NCI-H2196 (cell line): ENCODE results near the gene TSEN2.
"Not testable (repeated sequence)": the region's sequence is repeated elsewhere in the genome, so short reads cannot be mapped to it uniquely, and the experiment has no call there.

ENCODE experiments used
- DNase-seq: peaks from one replicate; lab custom pipeline; 2025; ENCODE audit not compliant: unreplicated experiment; lab: John Stamatoyannopoulos, UW

The TSEN2 gene

DNA sequence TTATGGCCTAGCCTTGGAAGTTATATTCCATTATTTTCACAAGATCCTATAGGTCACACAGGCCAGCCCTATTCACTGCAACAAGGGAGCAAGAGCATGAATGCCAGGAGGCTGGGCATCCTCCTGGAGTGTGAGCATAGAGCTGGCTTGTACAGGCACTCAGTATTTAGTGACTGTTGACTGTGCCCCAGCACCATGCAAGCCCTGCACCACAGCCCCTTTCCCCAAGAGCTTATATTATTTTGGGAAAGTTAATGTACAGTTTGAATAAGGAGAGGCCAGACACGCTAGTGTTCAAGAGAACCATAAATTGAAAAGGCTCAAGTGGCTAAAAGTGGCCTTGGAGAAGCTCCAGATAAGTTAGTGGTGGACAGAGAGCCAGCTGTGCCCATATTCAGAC lies 32.3 kb upstream of the TSEN2 start:
- DNase-seq: no peak

- no peak for DNase-seq
Measured at GRCh38 chr3:12452361-12453330, 31.6 kb upstream of the TSEN2 start.

DNA sequence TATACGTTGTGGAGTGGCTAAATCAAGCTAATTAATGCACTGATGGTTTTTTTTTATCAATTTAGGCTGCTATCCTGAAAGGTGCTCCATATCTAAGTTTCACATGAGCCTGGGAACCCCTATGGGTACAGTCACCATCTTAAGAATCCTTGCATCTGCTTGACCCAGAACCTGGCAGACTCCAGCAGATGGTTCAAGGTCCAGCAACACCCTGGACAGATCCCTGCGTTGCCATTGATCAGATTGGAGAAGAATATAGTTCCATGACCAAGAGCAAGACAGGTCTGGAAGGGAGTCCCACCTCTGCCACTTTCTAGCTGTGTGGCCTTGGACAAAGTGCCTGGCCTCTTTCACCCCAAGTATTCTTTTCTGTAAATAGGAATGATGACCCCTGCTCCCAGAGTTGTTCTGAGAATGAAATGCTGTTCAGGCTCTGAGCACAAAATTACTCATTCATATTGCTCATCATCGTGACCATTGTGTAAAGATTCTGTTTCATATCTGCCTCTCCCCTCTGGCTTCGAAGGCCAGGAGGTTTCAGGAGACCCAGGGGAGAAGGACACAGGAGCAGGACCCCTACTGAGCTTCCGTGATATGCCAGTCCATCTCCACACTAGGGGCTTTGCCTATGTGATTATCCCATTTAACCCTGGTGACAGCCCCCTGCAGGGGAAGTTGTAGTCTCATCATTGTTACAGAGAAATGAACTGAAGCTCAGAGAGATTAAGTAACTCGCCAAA lies 30.0 kb upstream of the TSEN2 start:
- no peak for DNase-seq

DNA sequence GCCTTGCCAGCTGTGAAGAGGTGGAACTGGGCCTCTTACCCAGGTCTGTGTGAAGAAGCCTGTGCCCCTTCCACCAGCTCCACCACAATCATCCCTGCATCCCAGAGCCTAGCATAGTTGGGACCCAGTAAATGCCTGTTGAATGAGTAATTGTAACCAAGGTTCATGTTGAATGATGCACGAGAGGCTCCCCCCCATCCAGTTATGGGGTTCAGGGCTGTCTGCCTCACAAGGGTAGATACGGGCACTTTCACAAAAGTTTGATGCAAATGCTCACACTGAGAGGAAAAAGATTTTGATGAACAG lies 29.5 kb upstream of the TSEN2 start:
- no peak for DNase-seq

- DNase-seq: no peak
Measured at GRCh38 chr3:12455740-12456139, 28.5 kb upstream of the TSEN2 start.

- no peak for DNase-seq
Measured at GRCh38 chr3:12456441-12456840, 27.8 kb upstream of the TSEN2 start.

GRCh38 chr3:12457380-12457779 lies 26.9 kb upstream of the TSEN2 start:
- not testable (repeated sequence) for DNase-seq

GRCh38 chr3:12458901-12459300 lies 25.4 kb upstream of the TSEN2 start:
- no peak for DNase-seq

- DNase-seq: no peak
Measured at GRCh38 chr3:12460127-12460526, 24.2 kb upstream of the TSEN2 start.

DNA sequence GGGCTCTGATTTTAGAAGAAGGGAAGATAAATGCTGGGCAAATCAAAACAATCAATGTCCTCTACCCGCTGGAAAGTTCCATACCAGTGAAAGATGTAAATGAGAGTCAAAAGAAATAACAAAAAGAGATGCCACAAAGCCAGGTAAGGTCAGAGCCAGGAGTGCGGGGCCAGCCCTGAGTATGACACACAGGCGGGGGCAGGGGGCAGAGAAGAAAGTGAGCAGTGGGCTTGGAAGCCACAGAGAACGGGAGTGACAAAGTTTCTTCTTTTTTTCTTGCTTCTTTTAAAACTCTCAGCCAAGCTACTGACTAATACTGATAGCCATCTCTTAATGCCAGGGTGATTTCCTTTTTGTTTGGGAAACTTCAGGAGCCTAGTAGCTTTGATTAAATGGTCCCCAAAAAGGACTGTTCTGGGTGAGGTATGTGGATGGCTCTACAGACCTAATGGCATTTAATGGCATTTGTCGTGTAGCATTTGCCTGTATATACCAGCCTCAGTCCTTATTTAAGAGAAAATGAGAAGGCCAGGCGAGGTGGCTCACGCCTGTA lies 23.1 kb upstream of the TSEN2 start:
- no peak for DNase-seq

- no peak for DNase-seq
Measured at GRCh38 chr3:12462159-12462947, 21.9 kb upstream of the TSEN2 start.

DNA sequence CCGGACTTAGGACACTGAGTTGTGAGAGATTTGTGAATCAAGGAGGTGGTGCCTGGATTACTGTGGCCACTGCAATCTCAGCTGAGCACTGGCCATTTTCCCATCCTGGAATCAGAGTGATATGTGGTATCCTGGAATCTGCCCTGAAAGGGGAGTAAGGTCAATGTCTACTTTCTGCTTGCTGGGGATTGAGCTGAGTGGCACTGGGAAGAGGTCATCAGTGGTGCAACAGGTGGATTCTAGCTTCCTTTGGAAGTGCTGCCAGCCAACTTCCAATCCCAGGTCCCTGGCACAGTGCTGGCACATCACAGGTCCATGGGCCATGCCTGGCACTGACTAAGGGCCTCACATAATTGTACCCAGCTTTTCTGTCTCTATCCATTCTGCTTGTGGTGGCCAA lies 20.6 kb upstream of the TSEN2 start:
- DNase-seq: no peak

DNA sequence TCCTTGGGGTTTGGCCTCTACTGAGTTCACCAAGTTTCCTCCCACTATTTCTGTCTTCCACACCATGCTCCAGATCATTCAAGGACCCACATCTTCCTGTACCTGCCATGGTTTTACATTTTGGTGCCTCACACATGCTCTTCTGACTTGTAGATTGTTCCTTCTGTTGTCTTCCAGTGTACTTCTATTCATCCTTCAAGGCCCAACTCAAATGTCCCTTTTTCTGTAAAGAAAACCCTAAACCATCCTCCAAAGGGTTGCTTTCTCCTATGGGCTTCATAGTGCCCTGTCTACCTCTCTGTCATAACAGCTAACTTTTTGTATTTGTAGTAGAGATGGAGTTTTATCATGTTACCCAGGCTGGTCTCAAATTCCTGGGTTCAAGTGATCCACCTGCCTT lies 20.1 kb upstream of the TSEN2 start:
- no peak for DNase-seq

GRCh38 chr3:12465151-12465835 lies 19.0 kb upstream of the TSEN2 start:
- DNase-seq: no peak

DNA sequence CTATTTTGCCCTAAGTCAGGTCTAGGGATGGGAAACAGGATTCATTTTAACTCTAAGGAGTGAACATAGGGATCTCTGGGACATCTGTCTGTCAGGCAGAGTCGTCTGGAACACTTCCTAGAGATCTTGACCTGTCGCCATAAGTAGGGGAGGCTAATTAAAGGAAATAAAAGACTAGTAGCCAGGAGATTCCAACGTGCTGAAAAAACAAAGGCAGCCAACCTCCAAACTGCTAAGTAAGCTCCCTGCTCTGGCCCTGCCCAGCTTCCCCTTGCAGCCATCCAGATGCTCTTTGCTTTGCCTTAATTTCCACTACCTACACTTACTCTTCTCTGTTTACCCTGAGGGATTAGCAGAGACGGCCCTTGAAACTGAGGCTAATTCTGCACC lies 18.4 kb upstream of the TSEN2 start:
- DNase-seq: no peak

- no peak for DNase-seq
Measured at GRCh38 chr3:12467746-12468145, 16.5 kb upstream of the TSEN2 start.

- no peak for DNase-seq
Measured at GRCh38 chr3:12468276-12468675, 16.0 kb upstream of the TSEN2 start.

DNA sequence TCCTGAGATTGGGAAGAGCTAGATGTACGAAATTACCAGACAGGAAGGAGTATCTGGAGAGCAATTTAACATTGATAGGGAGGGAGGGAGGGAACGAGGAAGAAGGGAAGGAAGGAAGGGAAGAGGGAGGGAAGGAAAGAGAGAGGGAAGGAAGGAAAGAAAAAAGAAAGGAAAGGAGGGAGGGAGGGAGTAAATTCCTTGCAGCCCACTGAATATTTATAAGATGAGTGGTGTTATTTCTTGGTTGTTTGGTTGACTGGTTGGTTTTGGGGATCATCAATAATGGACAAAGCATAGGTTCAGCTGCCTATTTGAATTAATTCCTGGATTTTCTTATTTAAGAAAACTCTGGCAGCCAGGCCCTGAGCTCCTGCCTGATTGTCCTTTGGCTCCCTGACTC lies 15.5 kb upstream of the TSEN2 start:
- DNase-seq: no peak

GRCh38 chr3:12469222-12469621 lies 15.1 kb upstream of the TSEN2 start:
- DNase-seq: not testable (repeated sequence)

DNA sequence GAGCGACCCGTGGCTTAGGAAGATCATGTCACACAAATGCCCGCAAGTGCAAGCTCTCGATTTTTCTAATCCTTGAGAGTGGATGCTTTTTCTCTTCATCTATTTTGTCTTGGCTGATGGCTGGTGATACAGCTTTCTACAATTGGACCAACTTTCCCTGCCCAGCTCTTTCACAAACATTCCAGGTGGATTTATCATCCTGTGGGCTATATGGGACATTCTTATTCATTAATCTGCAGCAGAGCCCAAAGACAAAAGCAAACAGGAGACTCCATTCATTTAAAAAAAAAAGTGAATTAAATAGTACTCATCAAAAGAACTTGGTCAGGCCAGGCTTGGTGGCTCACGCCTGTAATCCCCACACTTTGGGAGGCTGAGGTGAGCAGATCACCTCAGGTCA lies 14.2 kb upstream of the TSEN2 start:
- no peak for DNase-seq

DNA sequence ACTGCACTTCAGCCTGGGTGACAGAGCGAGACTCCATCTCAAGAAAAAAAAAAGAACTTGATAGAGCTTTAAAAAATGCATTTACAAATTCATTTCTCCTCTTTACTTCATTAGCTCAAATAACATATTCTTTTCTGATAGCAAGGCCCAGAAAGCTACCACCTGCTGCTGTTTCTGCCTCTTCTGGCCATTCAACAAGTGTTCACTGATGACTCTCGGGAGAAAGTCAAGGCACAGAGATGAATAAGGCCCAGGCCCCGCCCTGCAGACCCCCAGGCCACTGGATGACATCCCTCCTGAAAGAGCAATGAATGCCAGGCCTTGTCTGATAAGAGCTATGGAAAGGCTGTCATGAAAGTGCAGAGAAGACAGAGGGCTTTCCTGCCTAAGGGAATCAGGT lies 13.6 kb upstream of the TSEN2 start:
- no peak for DNase-seq
